Glomerular visceral epithelial cell (primary cell): ENCODE measurements around the gene VPS11.
"Not testable (repeated sequence)": the region's sequence is repeated elsewhere in the genome, so short reads cannot be mapped to it uniquely, and the experiment has no call there.

Experiments
- DNase-seq: peaks from one replicate; pipeline ENCODE4 v3.0.0-alpha.2; 2016; ENCODE audit errors: extremely low spot score

VPS11 gene

GRCh38 chr11:119067371-119068222 is at the start of gene VPS11:
Gene VPS11 (plus strand): TSS chr11:119067818. CDS start chr11:119067824, 6 bp downstream.
- DNase-seq = peak; percentile 96

DNA sequence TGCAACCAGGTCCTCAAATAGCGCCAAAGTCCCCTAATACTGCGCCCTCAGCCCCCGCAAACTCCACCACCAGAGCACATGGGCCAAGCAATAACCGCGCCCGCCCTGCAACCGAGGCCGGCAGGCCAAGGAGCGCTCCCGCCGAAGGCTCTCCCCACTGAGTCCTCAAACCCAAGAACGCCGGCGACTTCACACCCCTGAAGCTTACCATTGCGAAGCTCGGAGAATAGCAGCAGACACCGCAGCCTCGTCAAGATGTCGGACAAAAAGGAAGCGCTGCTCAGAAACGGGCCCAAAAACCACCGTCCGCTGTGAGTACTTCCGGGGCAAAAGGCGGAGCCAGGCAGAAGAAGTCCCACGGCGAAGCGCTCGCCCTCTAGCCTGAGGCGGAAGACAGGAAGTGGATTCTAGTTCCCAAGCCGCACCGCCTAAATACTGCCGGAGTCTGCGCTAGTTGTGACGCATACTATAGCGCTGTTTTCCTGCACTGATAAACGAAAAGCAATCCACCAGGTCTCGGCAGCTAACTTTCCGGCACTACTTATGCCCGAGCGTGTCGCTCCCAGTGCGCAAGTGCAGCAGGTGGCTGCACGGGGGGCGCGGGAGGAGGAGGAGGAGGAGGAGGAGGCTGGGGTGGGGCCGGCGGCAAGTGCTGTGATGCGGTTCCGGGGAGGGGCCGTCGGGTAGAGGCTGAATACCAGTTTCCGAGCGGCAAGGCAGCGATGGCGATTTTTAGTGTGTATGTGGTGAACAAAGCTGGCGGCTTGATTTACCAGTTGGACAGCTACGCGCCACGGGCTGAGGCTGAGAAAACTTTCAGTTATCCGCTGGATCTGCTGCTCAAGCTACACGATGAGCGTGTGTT is 49.3 kb upstream of the VPS11 start, which contains the start of the genes RPS25 and TRAPPC4:
RPS25 (minus strand) TSS at position 270 of the 865 bp plus-strand sequence; CDS start at position 211, 59 bp downstream.
TRAPPC4 (plus strand) TSS at position 693 of the 865 bp plus-strand sequence; CDS start at position 723, 30 bp downstream.
- DNase-seq = peak; percentile 92

GRCh38 chr11:119019996-119020395 is 47.6 kb upstream of the VPS11 start:
- no peak for DNase-seq

- no peak for DNase-seq
These were observed 46.0 kb upstream of the VPS11 start for GRCh38 chr11:119021631-119022030.

- DNase-seq = no peak
These were observed 43.9 kb upstream of the VPS11 start for GRCh38 chr11:119023741-119024140.

- DNase-seq = no peak
These were observed 43.1 kb upstream of the VPS11 start for GRCh38 chr11:119024430-119025098.

- no peak for DNase-seq
These were observed 42.5 kb upstream of the VPS11 start for GRCh38 chr11:119025099-119025473.

DNA sequence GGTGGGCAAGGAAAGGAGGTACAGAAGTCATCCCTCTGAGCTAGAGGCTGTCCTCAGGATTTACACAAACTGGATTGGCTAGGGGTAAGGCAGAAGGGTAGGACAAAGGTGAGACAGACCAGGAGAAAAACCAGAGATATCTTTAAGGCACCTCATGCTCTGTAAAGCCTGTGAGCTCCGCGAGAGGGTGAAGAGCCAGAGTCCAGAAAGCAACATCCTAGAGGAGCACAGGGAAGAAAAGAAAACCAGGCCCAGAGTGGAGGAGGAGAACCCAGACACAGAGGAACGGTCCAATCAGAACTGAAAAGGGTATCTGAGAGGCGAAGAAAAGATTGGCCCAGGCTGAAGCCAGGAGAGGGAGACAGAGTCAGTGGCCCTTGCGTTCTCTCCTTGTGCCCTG is 42.1 kb upstream of the VPS11 start:
- no peak for DNase-seq

- DNase-seq = no peak
These were observed 41.4 kb upstream of the VPS11 start for GRCh38 chr11:119025978-119026766.

- no peak for DNase-seq
These were observed 40.6 kb upstream of the VPS11 start for GRCh38 chr11:119026970-119027369.

DNA sequence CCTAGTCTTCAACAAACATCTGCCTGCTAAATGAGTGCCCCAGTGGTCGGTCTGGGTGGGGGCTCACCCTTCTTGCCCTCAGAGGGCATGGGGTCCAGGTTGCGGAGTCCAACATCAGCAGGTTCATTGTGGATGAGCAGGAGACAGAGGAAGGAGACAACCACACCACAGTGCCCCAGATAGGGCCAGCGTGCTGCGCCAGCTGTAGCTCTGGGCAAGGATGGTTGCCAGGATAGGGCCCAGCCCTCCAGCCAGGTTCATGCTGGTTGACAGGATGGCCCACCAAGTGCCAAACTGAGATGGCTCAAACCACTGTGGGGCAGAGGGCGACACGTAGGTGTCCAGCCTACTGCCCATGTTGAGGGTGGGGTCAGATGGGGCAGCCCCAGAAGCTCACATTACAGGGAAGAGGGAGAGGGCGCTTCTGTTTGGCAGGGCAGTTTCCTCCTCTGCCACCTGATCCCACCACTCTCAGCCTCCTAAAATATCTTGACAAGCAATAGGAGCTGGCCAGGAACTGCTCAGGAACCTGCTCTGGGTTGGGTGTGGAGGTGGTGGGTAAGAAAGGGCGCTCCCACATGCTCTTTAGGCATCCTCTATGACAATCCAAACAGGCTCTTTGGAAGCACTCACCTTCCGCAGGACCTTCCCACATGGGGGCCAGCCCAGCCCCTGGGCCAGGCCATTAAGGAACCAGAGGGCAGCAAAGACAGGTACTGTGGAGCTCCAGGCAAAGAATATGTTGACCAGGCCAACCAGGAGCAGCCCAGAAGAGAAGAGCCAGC is 39.9 kb upstream of the VPS11 start:
- DNase-seq = no peak

GRCh38 chr11:119028346-119029068 is 39.1 kb upstream of the VPS11 start:
- peak; percentile 25 for DNase-seq

DNA sequence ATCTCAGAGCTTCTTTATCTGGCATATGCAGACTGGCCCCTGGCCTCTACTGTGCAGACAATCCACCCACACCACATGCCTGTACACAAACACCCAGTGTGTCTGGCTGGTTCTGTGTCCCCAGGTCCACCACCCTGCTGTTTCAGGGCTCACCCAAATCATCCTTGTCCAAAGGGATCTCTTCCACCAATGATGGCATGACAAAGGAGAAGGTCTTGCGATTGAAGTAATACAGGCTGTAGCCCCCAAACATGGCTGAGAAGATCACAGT is 38.6 kb upstream of the VPS11 start:
- no peak for DNase-seq

- DNase-seq = peak; percentile 89
These were observed 38.1 kb upstream of the VPS11 start for GRCh38 chr11:119029340-119030028.

GRCh38 chr11:119030029-119030328 is 37.6 kb upstream of the VPS11 start:
- DNase-seq = no peak

DNA sequence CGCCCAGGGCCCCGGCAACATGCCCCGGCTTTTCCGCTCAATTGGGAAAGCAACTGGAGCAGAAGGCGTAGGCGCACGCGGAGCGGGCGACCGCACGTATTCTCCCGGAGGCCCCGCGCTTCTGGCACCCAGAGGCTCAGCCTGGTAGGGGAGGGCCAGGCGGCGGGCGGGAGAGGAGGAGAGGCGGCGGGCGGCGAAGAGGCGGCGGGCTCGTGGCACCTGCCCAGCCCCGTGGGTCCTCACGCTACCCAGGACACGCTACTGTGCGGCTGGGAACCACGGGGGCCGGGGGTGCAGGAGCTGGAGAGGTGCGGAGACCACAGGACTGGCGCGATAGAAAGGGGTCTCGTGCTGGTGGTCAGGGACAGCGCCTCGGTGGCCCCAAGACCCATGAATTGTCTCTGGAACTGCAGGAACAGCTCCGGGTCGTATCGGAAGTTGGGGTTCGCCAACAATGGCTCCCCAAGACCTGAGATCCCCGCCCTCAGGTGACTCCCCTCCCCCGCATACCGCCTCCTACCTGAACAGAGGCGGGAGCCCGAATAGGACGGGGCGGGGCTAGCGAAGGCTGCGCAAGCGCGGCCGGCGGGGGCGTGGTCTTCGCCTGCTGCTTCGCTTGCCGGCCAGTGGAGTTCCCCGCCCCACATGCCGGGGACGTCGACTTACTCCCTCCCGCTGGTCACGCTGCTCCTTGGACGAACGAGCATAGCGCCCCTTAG is 37.1 kb upstream of the VPS11 start, which contains the start of gene SLC37A4:
SLC37A4 (minus strand) TSS at position 549 of the 719 bp plus-strand sequence.
- DNase-seq = peak; percentile 97

DNA sequence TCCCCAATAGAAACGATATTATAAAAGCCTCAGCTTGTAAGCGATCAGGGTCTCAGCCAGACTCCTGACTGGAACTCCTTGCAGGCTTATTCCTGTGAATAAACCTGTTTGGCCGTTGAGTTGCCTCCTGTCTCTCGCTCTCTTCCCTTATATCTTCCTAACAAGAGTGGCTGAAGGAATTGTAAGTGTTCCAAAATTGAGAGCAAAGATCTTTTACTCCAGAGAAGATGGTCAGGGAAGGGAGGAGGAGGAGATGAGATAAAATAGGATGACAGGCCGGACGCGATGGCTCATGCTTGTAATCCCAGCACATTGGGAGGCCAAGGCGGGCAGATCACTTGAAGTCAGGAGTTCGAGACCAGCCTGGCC is 35.7 kb upstream of the VPS11 start:
- DNase-seq = no peak

DNA sequence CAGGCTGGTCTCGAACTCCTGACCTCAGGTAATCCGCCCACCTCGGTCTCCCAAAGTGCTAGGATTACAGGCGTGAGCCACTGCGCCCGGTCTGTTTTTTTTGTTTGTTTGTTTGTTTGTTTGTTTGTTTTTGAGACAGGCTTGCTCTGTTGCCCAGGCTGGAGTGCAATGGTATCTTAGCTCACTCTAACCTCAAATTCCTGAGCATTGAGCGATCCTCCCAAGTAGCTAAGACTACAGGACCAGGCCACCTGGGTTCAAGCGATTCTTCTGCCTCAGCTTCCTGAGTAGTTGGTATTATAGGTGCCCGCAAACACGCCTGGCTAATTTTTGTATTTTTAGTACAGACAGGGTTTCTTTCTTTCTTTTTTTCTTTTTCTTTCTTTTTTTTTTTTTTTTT is 34.2 kb upstream of the VPS11 start:
- not testable (repeated sequence) for DNase-seq

DNA sequence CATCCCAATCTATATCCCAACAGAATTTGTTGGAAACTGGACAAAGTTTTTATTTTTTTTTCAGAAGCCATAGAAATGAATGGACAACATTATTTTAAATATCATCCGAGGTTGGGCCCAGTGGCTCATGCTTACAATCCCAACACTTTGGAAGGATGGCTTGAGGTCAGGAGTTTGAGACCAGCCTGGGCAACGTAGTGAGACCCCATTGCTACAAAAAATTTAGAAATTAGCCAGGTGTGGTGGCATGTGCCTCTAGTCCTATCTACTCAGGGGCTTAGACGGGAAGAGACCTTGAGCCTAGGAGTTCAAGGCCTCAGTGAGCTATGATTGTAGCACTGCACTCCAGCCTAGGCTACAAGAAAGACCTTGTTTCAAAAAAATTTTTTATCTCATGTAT is 32.8 kb upstream of the VPS11 start:
- no peak for DNase-seq
